Neural crest cell (in vitro differentiated cells): ENCODE data around the gene MYH14. TPM values are rescaled to one million over a fixed set of nuclear protein-coding genes. Genes with fewer than 3 reads are reported as not detected.
"Not testable (repeated sequence)": the region's sequence is repeated elsewhere in the genome, so short reads cannot be mapped to it uniquely, and the experiment has no call there.

Experiments
- DNase-seq: peaks from one replicate; pipeline ENCODE4 v3.0.0; 2021; ENCODE audit warnings: low read depth, mixed read lengths, low spot score
- H3K27ac Mint-ChIP-seq: one replicate; pipeline ENCODE4 v1.8.0; 2021; ENCODE audit warnings: mild to moderate bottlenecking, mixed read lengths; ENCODE audit not compliant: unreplicated experiment
- H3K27me3 Mint-ChIP-seq: 2 replicates; pipeline ENCODE4 v1.8.0; 2021; ENCODE audit warnings: low read depth, mild to moderate bottlenecking, mixed read lengths
- H3K36me3 Mint-ChIP-seq: 2 replicates; pipeline ENCODE4 v1.8.0; 2021; ENCODE audit warnings: low read depth, mild to moderate bottlenecking, mixed read lengths
- H3K4me1 Mint-ChIP-seq: 2 replicates; pipeline ENCODE4 v1.8.0; 2021; ENCODE audit warnings: mixed read lengths
- H3K4me3 Mint-ChIP-seq: one replicate; pipeline ENCODE4 v1.8.0; 2021; ENCODE audit warnings: mild to moderate bottlenecking, mixed read lengths
- H3K9me3 Mint-ChIP-seq: 2 replicates; pipeline ENCODE4 v1.8.0; 2021; ENCODE audit warnings: mixed read lengths
- total RNA-seq: library from RNA; stranded (reverse); gene quantifications from 2 replicates; pipeline ENCODE4 v1.2.1, GENCODE V29; 2021
- TF ChIP-seq, protein P1 (sequence below): fragments of 200-600 bp; sonication (generic); conservative IDR thresholded peaks from 2 replicates; pipeline ENCODE4 v1.5.0; 2021; ENCODE audit warnings: antibody characterized with exemption, mild to moderate bottlenecking

The MYH14 gene
- total RNA-seq, 1 donor from 2014 or later: 4.7 TPM

DNA sequence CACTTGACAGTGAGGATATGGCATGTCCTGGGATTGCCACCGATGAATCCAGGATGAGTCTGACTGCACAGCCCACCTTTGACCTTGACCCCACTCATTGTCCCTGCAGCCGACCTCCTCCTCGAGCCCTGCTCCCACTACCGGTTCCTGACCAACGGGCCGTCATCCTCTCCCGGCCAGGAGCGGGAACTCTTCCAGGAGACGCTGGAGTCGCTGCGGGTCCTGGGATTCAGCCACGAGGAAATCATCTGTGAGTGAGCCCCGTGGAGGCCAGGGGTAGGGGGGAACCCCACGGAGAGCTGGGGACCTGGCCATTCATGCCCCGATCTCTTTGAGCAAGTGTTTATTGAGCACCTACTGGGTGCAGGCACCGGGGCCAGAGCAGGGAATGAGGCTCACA is 28.4 kb downstream of the MYH14 start:
- no peak for DNase-seq
- Mint-ChIP-seq H3K27me3 (peaks cover 8% of the 10 kb centered on the region), H3K9me3 (no peaks in the 10 kb centered on the region), H3K36me3 (no peaks in the 10 kb centered on the region), H3K27ac (no peak overlapping the region), H3K4me3 (no peak overlapping the region), H3K4me1 (peaks cover 12% of the 10 kb centered on the region)
- TF ChIP-seq, protein P1, sequence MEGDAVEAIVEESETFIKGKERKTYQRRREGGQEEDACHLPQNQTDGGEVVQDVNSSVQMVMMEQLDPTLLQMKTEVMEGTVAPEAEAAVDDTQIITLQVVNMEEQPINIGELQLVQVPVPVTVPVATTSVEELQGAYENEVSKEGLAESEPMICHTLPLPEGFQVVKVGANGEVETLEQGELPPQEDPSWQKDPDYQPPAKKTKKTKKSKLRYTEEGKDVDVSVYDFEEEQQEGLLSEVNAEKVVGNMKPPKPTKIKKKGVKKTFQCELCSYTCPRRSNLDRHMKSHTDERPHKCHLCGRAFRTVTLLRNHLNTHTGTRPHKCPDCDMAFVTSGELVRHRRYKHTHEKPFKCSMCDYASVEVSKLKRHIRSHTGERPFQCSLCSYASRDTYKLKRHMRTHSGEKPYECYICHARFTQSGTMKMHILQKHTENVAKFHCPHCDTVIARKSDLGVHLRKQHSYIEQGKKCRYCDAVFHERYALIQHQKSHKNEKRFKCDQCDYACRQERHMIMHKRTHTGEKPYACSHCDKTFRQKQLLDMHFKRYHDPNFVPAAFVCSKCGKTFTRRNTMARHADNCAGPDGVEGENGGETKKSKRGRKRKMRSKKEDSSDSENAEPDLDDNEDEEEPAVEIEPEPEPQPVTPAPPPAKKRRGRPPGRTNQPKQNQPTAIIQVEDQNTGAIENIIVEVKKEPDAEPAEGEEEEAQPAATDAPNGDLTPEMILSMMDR: no peak

DNA sequence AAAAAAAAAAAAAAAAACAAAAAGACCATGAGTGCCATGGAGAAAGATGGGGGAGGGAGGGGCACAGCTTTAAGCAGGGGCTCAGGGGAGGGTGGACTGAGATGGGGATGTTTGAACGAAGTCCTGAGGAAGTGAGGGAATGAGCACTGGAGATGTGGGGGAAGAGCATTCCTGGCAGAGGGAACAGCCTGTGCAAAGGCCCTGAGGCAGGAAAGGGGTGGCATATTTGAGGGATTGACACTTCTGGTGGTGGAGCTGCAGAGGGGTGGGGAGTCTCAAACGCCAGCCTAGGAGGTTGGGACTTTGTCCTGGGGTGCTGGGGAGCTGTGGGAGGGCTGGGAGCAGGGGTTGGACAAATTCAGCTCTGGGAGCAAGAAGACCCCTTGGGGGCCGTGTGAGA is 29.2 kb downstream of the MYH14 start:
- Mint-ChIP-seq H3K9me3 (no peaks in the 10 kb centered on the region), H3K4me3 (no peak overlapping the region), H3K27me3 (peaks cover 8% of the 10 kb centered on the region), H3K27ac (no peak overlapping the region), H3K36me3 (no peaks in the 10 kb centered on the region), H3K4me1 (peaks cover 12% of the 10 kb centered on the region)
- DNase-seq: no peak
- TF ChIP-seq, protein P1: no peak

DNA sequence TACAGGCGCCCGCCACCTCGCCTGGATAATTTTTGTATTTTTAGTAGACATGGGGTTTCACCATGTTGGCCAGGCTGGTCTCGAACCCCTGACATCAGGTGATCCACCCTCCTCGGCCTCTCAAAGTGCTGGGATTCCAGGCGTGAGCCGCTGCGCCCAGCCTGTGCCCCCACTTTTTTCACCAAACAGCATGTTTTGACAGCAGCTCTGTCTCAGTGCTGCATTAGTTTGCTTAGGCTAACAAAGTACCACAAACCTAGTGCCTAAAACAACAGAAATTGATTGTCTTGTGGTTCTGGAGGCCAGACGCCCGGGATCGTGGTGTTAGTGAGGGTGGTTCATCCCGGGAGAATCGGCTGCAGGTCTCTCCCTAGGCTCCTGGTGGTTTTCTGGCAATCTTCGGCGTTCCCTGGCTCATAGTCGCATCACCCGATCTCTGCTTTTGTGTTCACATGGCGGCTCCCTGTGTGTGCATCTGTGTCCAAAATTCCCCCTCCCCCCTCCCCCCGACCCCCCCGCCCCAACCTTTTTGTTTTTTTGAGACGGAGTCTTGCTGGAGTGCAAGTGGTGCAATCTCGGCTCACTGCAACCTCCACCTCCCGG is 30.0 kb downstream of the MYH14 start:
- Mint-ChIP-seq H3K4me3 (no peak overlapping the region), H3K9me3 (no peaks in the 10 kb centered on the region), H3K4me1 (peaks cover 12% of the 10 kb centered on the region), H3K27ac (no peak overlapping the region), H3K27me3 (peaks cover 8% of the 10 kb centered on the region), H3K36me3 (no peaks in the 10 kb centered on the region)
- DNase-seq: no peak
- TF ChIP-seq, protein P1: no peak

DNA sequence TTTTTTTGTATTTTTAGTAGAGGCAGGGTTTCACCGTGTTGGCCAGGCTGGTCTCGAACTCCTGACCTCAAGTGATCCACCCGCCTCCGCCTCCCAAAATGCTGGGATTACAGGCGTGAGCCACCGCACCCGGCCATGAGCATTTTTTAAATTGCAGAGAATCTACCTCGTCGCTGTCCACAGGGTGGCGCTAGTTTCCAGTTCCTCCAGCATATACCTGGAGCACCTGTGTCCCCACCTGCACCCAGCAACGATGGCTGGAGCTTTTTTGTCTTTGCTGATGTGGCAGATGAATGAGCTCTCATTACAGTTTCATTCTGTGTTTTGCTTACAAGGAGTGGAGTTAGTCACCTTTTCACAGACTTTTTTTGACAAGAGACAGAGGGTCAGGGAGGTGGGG is 34.1 kb downstream of the MYH14 start:
- H3K4me1 Mint-ChIP-seq: peaks cover 16% of the 10 kb centered on the region
- H3K27me3 Mint-ChIP-seq, DNase-seq, H3K27ac Mint-ChIP-seq, H3K36me3 Mint-ChIP-seq, H3K9me3 Mint-ChIP-seq, H3K4me3 Mint-ChIP-seq: not testable (repeated sequence)
- TF ChIP-seq, protein P1: peak; percentile 43

DNA sequence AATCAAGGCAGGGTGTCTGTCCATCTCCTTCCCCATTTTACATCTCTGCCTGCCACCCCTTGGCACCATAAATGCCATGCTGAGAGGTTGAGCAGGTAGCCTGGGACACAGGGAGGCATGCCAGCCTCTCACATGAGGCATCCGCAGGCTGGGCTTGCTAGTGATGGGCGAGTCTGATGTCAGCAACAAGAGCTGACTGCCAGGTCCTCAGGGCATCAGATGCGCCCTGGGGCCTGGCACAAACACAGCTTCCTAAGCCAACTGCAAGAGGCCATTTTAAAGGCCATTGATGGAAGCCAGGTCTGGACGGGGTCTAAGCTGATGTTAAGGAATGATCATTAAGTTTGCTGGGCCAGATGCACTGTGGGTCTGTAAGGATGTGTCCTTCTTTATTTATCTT is 34.6 kb downstream of the MYH14 start:
- H3K4me1 Mint-ChIP-seq: peaks cover 16% of the 10 kb centered on the region
- H3K36me3 Mint-ChIP-seq: no peaks in the 10 kb centered on the region
- no peak for DNase-seq
- no peak overlapping the region for H3K27ac Mint-ChIP-seq
- H3K27me3 Mint-ChIP-seq: no peaks in the 10 kb centered on the region
- TF ChIP-seq, protein P1: no peak
- H3K9me3 Mint-ChIP-seq: no peaks in the 10 kb centered on the region
- no peak overlapping the region for H3K4me3 Mint-ChIP-seq
